Lung (tissue), 12 donors: Measurements from ENCODE around the gene TAF8. TPM values are rescaled to one million over a fixed set of nuclear protein-coding genes. Genes with fewer than 3 reads are reported as not detected.
A peak's percentile ranks its signal among the peaks of the same experiment; 100 is the strongest.

Experiments
- ATAC-seq: fragments of 200-7000 bp; cut with Tn5 transposase; one replicate; pipeline ENCODE4 v1.9.1; 2020; ENCODE audit warnings: moderate number of reproducible peaks; ENCODE audit not compliant: insufficient read depth, low FRiP score
- DNase-seq, 3 donors: peaks; one replicate each; pipeline ENCODE4 v3.0.0-alpha.2; 2013 to 2017
- H3K27ac ChIP-seq, 2 donors: one replicate each; pipeline ENCODE4 v1.5.1; 2013; ENCODE audit warnings: mild to moderate bottlenecking in 2 of 2, moderate library complexity in 2 of 2, control low read depth in 1 of 2, inconsistent platforms in 1 of 2, low read depth in 1 of 2, low read length in 1 of 2
- H3K27me3 ChIP-seq, 3 donors: one replicate each; pipeline ENCODE4 v1.5.1; 2013; ENCODE audit warnings: low read length in 2 of 3; ENCODE audit not compliant: control insufficient read depth in 3 of 3, insufficient read depth in 3 of 3
- H3K36me3 ChIP-seq, 4 donors: one replicate each; pipeline ENCODE4 v1.5.1; 2013; ENCODE audit warnings: low read length in 4 of 4, mild to moderate bottlenecking in 1 of 4, moderate library complexity in 1 of 4; ENCODE audit not compliant: control insufficient read depth in 4 of 4, insufficient read depth in 4 of 4
- H3K4me1 ChIP-seq, 5 donors: one replicate each; pipeline ENCODE4 v1.5.1; 2013; ENCODE audit warnings: low read length in 5 of 5, mild to moderate bottlenecking in 2 of 5, moderate library complexity in 1 of 5; ENCODE audit not compliant: control insufficient read depth in 5 of 5, insufficient read depth in 5 of 5
- H3K4me3 ChIP-seq: one replicate; pipeline ENCODE4 v1.5.1; 2013; ENCODE audit warnings: mild to moderate bottlenecking, control low read depth, moderate library complexity
- H3K9ac ChIP-seq, 2 donors: one replicate each; pipeline ENCODE4 v1.5.1; 2013; ENCODE audit warnings: low read length in 2 of 2, control low read depth in 1 of 2; ENCODE audit not compliant: insufficient read depth in 1 of 2
- H3K9me3 ChIP-seq, 4 donors: one replicate each; pipeline ENCODE4 v1.5.1; 2013; ENCODE audit warnings: low read length in 3 of 4, mild to moderate bottlenecking in 1 of 4, moderate library complexity in 1 of 4; ENCODE audit not compliant: control insufficient read depth in 4 of 4, insufficient read depth in 3 of 4
- WGBS, 2 donors: extraction: QIAGEN DNeasy Blood & Tissue Kit; methylation state at CpG; one replicate each; pipeline ENCODE4 v1.1.7; 2013; 5-methylcytosine and 5-hydroxymethylcytosine counted together
- polyA plus RNA-seq, 2 donors: library from polyadenylated mRNA; stranded (reverse); fragments of 200-250 nt; gene quantifications; one replicate each; pipeline ENCODE4 v1.2.1, GENCODE V29; 2013
- total RNA-seq, 2 donors: library from RNA; depleted of rRNA in 1 of 2; stranded (reverse); fragments of >200 nt in 1 of 2; gene quantifications; one replicate each; pipeline ENCODE4 v1.2.1, GENCODE V29; 2014 to 2021
- TF ChIP-seq, protein P1 (sequence below): IDR thresholded peaks from 2 replicates; pipeline ENCODE4 v1.5.1; 2012; ENCODE audit warnings: mild to moderate bottlenecking; ENCODE audit errors: control extremely low read depth, extremely low read depth
- donor health status: control.
- donor health status: control.
- donor health status: Bipolar disorder and iron deficiency.
- donor health status: healthy.
- donor health status: DM: yes; HTN: yes; CAD: no.

The TAF8 gene
- total and polyA plus RNA-seq, 4 donors: 14.0 to 26.7 (median 17.0) TPM

GRCh38 chr6:42017021-42017643 is 33.2 kb upstream of the TAF8 start:
- Histone ChIP-seq H3K27ac (no peak overlapping the region), H3K9ac (no peak overlapping the region), H3K4me1 (peaks cover 0 to 10% (median 0%) of the 10 kb centered on the region in 5 donors), H3K9me3 (no peaks in the 10 kb centered on the region), H3K4me3 (no peak overlapping the region), H3K36me3 (peaks cover 0 to 7% (median 0%) of the 10 kb centered on the region in 4 donors), H3K27me3 (no peaks in the 10 kb centered on the region)
- 39 to 65% methylated on average over 4 of the region's 4 CpGs for WGBS, 2 donors
- no peak for DNase-seq
- TF ChIP-seq, protein P1, sequence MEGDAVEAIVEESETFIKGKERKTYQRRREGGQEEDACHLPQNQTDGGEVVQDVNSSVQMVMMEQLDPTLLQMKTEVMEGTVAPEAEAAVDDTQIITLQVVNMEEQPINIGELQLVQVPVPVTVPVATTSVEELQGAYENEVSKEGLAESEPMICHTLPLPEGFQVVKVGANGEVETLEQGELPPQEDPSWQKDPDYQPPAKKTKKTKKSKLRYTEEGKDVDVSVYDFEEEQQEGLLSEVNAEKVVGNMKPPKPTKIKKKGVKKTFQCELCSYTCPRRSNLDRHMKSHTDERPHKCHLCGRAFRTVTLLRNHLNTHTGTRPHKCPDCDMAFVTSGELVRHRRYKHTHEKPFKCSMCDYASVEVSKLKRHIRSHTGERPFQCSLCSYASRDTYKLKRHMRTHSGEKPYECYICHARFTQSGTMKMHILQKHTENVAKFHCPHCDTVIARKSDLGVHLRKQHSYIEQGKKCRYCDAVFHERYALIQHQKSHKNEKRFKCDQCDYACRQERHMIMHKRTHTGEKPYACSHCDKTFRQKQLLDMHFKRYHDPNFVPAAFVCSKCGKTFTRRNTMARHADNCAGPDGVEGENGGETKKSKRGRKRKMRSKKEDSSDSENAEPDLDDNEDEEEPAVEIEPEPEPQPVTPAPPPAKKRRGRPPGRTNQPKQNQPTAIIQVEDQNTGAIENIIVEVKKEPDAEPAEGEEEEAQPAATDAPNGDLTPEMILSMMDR: no peak
- ATAC-seq: peak; percentile 58

GRCh38 chr6:42020967-42021366 is 29.4 kb upstream of the TAF8 start:
- TF ChIP-seq, protein P1: no peak
- WGBS, 2 donors: 86 to 97% methylated on average over 8 of the region's 8 CpGs

GRCh38 chr6:42021847-42022754 is 28.2 kb upstream of the TAF8 start:
- DNase-seq (peak in 2 of 3 donors; percentile 27 to 43), ATAC-seq (peak; percentile 27)
- Histone ChIP-seq H3K36me3 (peaks cover 0 to 6% (median 0%) of the 10 kb centered on the region in 4 donors), H3K4me1 (peaks cover 0 to 14% (median 0%) of the 10 kb centered on the region in 5 donors), H3K4me3 (no peak overlapping the region), H3K27me3 (no peaks in the 10 kb centered on the region), H3K9me3 (no peaks in the 10 kb centered on the region), H3K9ac (peak overlapping the region; percentile 6 to 51), H3K27ac (peak overlapping the region in 1 of 2 donors; percentile 73)
- TF ChIP-seq, protein P1: no peak
- 43 to 48% methylated on average over 12 of the region's 12 CpGs for WGBS, 2 donors

More at GRCh38 chr6:42020967-42021366, 29.4 kb upstream of the TAF8 start:
- no peak overlapping the region for H3K9ac ChIP-seq
- no peak for ATAC-seq
- DNase-seq: no peak
- no peak overlapping the region for H3K27ac ChIP-seq
- H3K4me1 ChIP-seq: peaks cover 0 to 13% (median 0%) of the 10 kb centered on the region in 5 donors
- peaks cover 0 to 7% (median 0%) of the 10 kb centered on the region in 4 donors for H3K36me3 ChIP-seq
- H3K9me3 ChIP-seq: no peaks in the 10 kb centered on the region
- no peak overlapping the region for H3K4me3 ChIP-seq
- H3K27me3 ChIP-seq: no peaks in the 10 kb centered on the region
